Mucosa of gallbladder (tissue), 1 donor: Measurements from ENCODE around the gene HRNR. TPM values are rescaled to one million over a fixed set of nuclear protein-coding genes. Genes with fewer than 3 reads are reported as not detected.

Experiments used
- total RNA-seq: library from RNA; stranded (reverse); gene quantifications from one replicate; pipeline ENCODE4 v1.2.1, GENCODE V29; 2021
- donor health status: DM: no; HTN: no; CAD: no.

Gene HRNR
- total RNA-seq, 1 donor from 2014 or later: not detected

Other genes with a start within 250 kb of the HRNR start
- 212 TPM for gene S100A10, start 230.3 kb downstream of the HRNR start, total RNA-seq
- 308 TPM for gene S100A11, start 187.2 kb downstream of the HRNR start, total RNA-seq
- not detected for gene TCHHL1, start 135.1 kb downstream of the HRNR start, total RNA-seq
- gene TCHH, start 108.7 kb downstream of the HRNR start, total RNA-seq: 0.09 TPM
- not detected for gene RPTN, start 65.0 kb downstream of the HRNR start, total RNA-seq
- not detected for gene FLG, start 101.0 kb upstream of the HRNR start, total RNA-seq
- not detected for gene FLG2, start 135.8 kb upstream of the HRNR start, total RNA-seq
- gene CRNN, start 190.1 kb upstream of the HRNR start, total RNA-seq: not detected